NCI-H2227 treated with DMSO at 0.1 percent for 48 hours (cell line): Measurements from ENCODE around the gene TMEM14B.
"Not testable (repeated sequence)": the region's sequence is repeated elsewhere in the genome, so short reads cannot be mapped to it uniquely, and the experiment has no call there.

ENCODE experiments used
- DNase-seq: peaks from one replicate; lab custom pipeline; 2025; lab: John Stamatoyannopoulos, UW

The TMEM14B gene

GRCh38 chr6:10747251-10747972 is at the start of gene TMEM14B:
TMEM14B (plus strand) TSS chr6:10747805; CDS start chr6:10749246, 1,441 bp downstream.
- DNase-seq, result peak; percentile 98

GRCh38 chr6:10713962-10714361 is 33.6 kb upstream of the TMEM14B start:
- no peak for DNase-seq

DNA sequence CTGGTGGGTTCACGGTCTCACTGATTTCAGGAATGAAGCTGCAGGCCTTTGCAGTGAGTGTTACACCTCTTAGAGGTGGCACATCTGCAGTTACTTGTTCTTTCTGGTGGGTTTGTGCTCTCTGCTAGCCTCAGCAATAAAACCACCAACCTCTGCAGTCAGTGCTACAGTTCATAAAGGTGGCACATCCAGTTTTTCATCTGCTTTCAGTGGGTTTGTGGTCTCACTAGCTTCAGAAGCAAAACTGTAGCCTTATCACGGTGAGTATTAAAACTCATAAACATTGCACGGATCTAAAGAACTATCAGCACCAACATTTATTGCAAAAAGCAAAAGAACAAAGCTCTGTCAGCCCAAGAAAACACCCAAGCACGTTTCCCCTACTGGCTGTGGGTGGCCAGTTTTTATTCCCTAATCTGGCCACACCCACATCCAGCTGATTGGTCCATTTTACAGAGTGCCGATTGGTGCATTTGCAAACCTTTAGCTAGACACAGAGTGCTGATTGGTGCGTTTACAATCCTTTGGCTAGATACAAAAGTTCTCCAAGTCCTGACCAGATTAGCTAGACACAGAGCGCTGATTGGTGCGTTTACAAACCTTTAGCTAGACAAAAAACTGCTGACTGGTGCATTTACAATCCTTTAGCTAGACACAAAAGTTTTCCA is 28.2 kb upstream of the TMEM14B start:
- no peak for DNase-seq

DNA sequence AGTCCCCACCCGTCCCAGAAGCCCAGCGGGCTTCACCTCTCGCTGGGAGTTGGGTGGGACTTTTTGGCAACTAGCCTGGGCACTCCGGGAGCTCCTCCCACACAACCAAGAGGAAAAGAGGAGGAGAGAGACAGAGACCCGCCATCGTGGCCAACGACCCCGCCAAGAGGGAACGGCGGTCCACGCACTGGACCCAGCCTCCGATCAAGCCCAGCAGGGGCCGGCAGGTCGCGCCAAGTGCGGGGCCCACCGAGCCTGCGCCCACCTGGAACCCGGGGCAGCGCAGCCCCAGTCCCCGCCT is 27.7 kb upstream of the TMEM14B start:
- DNase-seq, result peak; percentile 23

DNA sequence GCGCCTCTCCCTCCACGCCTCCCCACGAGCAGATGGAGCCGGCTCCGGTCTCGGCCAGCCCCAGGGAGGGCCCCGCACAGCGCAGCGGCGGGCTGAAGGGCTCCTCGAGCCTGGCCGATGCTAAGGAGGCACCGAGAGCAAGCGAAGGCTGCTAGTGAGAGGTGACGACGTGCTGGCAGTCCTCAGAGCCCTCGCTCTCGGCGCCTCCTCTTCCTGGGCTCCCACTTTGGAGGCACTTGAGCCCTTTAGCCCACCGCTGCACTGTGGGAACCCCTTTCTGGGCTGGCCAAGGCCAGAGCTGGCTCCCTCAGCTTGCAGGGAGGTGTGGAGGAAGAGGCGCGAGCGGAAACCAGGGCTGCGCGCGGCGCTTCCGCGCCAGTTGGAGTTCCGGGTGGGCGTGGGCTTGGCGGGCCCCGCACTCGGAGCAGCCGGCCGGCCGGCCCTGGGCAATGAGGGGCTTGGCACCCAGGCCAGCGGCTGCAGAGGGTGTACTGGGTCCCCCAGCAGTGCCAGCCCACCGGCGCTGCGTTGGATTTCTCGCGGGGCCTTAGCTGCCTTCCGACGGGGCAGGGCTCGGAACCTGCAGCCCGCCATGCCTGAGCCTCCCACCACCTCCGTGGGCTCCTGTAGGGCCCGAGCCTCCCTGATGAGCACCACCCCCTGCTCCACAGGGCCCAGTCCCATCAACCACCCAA is 27.2 kb upstream of the TMEM14B start:
- DNase-seq, result peak; percentile 36

GRCh38 chr6:10720960-10721849 is 26.4 kb upstream of the TMEM14B start:
- DNase-seq, result peak; percentile 17

GRCh38 chr6:10721850-10722569 is 25.6 kb upstream of the TMEM14B start:
- no peak for DNase-seq

- no peak for DNase-seq
These were observed 25.1 kb upstream of the TMEM14B start for GRCh38 chr6:10722570-10722819.

GRCh38 chr6:10722820-10723566 is 24.6 kb upstream of the TMEM14B start, which contains the start of gene TMEM14C:
TMEM14C (plus strand) TSS chr6:10723070; CDS start chr6:10724614, 1,544 bp downstream.
- peak; percentile 97 for DNase-seq

DNA sequence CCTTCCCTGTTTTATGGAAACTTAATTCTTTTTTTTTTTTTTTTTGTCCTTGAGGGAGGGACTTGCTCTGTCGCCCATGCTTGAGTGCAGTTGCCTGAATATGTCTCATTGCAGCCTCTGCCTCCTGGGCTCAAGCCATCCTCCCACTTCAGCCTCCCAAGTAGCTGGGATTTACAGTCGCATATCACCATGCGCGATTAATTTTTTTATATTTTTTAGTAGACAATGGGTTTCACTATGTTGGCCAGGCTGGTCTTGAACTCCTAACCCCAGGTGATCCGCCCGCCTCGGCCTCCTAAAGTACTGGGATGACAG is 24.1 kb upstream of the TMEM14B start:
- no peak for DNase-seq

DNA sequence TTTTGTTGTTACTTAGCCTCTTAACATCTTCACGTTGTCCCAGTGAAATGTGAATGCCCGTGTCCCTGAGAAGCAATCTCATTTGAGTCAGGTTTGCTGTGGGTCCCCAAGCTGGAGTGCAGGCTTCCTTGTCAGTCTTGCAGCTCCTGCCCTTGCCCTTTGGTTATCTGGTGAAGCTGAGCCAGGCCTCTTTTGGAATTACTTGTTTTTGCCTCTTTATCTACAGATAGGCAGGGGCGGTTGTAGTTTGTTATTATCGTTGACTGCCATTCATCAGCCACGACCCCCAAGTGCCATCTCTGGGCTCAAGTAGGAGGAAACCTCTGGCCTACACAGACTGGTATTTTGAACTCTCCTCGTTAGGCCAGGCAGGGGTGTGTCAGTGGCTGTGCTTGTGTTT is 22.6 kb upstream of the TMEM14B start:
- no peak for DNase-seq

DNA sequence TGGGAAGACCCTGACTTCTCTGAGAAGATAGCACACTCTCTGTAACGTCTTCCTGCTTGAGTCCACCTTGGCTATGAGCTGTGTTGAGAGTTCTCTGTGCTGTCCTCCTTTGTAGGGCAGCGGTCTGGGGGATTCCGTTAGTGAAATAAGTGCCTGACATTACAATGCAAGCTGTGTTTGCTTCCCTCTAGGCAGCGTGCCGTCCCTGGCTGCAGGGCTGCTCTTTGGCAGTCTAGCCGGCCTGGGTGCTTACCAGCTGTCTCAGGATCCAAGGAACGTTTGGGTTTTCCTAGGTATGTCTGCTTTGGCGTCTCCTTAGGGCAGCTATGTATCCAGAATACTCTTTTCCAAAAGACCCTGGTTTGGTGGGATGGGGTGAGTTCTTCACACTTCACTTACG is 21.9 kb upstream of the TMEM14B start:
- DNase-seq, result no peak

GRCh38 chr6:10730254-10730653 is 17.4 kb upstream of the TMEM14B start:
- no peak for DNase-seq

DNA sequence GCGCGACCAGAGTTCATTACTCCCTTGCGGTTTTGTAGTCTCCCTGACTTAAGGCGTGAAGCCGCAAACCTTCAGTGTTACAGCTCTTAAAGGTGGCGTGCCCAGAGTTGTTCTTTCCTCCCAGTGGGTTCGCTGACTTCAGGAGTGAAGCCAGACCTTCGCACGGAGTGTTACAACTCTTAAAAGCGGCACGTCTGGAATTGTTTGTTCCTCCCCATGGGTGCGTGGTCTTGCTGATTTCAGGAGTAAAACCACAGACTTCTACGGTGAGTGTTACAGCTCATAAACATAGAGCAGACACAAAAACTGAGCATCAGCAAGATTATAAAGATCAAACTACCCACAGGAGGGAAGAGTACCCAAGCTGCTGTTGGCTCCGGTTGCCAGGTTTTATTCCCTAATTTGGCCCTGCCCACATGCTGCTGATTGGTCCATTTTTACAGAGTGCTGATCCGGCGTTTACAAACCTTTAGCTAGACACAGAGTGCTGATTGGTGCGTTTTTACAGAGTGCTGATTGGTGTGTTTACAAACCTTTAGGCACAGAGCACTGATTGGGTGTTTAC is 14.4 kb upstream of the TMEM14B start:
- DNase-seq, result no peak

GRCh38 chr6:10733863-10734262 is 13.7 kb upstream of the TMEM14B start:
- no peak for DNase-seq

DNA sequence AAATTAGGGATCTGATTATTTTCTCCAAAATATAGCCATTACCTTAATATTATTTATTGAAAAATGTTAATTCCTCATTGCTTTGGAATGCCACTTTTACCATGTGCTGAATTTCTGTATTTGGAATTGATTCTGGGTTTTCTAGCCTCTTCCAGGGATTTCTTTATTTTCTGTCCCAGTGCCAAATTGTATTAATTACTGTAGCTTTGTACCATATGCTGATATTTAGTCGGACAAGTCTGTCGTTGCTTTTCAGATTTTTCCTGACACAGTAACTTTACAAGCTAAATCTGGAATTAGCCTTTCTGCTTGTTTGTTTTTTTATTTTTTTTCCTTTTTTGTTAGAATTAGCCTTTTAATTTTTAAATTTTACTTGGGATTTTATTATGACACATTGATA is 10.9 kb upstream of the TMEM14B start:
- DNase-seq, result no peak

- no peak for DNase-seq
These were observed 7.5 kb upstream of the TMEM14B start for GRCh38 chr6:10740061-10740460.

DNA sequence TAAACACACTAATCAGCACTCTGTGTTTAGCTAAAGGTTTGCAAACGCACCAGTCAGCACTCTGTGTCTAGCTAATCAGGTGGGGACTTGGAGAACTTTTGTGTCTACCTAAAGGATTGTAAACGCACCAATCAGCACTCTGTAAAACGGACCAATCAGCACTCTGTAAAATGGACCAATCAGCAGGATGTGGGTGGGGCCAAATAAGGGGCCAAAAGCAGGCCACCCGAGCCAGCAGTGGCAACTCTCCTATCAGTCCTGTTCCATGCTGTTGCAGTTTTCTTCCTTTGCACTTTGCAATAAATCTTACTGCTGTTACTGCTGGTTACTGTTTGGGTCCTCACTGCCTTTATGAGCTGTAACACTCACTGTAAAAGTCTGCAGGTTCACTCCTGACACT is 6.0 kb upstream of the TMEM14B start:
- not testable (repeated sequence) for DNase-seq

DNA sequence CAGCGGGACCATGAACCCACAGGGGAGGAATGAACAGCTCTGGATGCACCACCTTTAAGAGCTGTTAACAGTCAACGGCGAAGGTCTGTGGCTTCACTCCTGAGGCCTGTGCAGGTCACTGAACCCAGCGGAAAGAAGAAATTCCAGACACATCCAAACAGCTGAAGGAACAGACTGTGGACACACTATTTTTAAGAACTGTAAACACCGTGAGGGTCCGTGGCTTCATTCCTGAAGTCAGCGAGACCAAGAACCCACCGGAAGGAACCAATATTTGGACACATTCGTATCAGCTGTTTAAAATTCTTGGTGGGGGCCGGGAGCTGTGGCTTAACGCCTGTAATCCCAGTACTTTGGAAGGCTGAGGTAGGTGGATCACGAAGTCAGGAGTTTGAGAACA is 5.4 kb upstream of the TMEM14B start:
- DNase-seq, result no peak

- no peak for DNase-seq
These were observed 4.1 kb upstream of the TMEM14B start for GRCh38 chr6:10743515-10743914.

DNA sequence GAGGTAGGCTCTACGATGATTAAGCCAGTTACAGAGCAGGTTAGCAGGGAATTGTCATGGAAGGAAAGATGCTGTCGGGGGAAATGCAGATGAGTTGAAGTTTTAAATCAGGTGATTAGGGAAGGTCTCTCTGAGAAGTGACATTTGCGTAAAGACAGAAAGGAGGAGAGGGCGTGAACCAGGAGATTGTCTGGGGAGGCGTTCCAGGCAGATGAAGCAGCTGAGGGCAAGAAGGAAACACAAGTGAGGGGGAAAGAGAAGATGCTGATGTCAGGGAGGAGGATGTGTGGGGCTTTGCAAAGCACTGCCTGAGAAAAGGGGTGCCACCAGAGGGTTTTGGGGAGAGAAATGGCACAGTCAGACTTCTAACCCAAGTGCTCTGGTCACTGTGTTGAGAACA is 2.5 kb upstream of the TMEM14B start:
- DNase-seq, result no peak
